Smooth muscle cell (in vitro differentiated cells): ENCODE measurements around the gene CCER1. TPM values are rescaled to one million over a fixed set of nuclear protein-coding genes. Genes with fewer than 3 reads are reported as not detected.

ENCODE experiments used
- DNase-seq: peaks from one replicate; lab custom pipeline; 2025; ENCODE audit not compliant: unreplicated experiment; lab: John Stamatoyannopoulos, UW
- H2AFZ ChIP-seq: fragments of 200-600 bp; sonication (generic); 2 replicates; pipeline ENCODE4 v1.6.0; 2016; ENCODE audit warnings: antibody characterized with exemption, low read depth, mild to moderate bottlenecking
- H3F3A ChIP-seq: fragments of 200-600 bp; sonication (generic); 2 replicates; pipeline ENCODE4 v1.6.0; 2017; ENCODE audit warnings: antibody characterized with exemption, low read depth
- H3K27ac ChIP-seq: fragments of 200-600 bp; sonication (generic); 2 replicates; pipeline ENCODE4 v1.5.1; 2016; ENCODE audit warnings: low read depth, mild to moderate bottlenecking
- H3K27me3 ChIP-seq: fragments of 200-600 bp; sonication (generic); 2 replicates; pipeline ENCODE4 v1.6.1; 2016; ENCODE audit warnings: low read depth, mild to moderate bottlenecking
- H3K36me3 ChIP-seq: fragments of 200-600 bp; sonication (generic); 2 replicates; pipeline ENCODE4 v1.5.1; 2016; ENCODE audit warnings: low read depth
- H3K4me1 ChIP-seq: fragments of 200-600 bp; sonication (generic); 2 replicates; pipeline ENCODE4 v1.5.1; 2016; ENCODE audit warnings: low read depth
- H3K4me2 ChIP-seq: fragments of 200-600 bp; sonication (generic); 2 replicates; pipeline ENCODE4 v1.6.0; 2016; ENCODE audit warnings: mild to moderate bottlenecking
- H3K4me3 ChIP-seq: fragments of 200-600 bp; sonication (generic); 2 replicates; pipeline ENCODE4 v1.5.1; 2016; ENCODE audit warnings: mild to moderate bottlenecking
- H3K79me2 ChIP-seq: fragments of 200-600 bp; sonication (generic); 2 replicates; pipeline ENCODE4 v1.6.0; 2016; ENCODE audit warnings: low read depth, mild to moderate bottlenecking
- H3K9ac ChIP-seq: fragments of 200-600 bp; sonication (generic); 2 replicates; pipeline ENCODE4 v1.6.0; 2016; ENCODE audit warnings: low read depth
- H3K9me3 ChIP-seq: fragments of 200-600 bp; sonication (generic); replicated peaks from 2 replicates; pipeline ENCODE4 v1.5.1; 2016; ENCODE audit warnings: low read depth
- H4K20me1 ChIP-seq: fragments of 200-600 bp; sonication (generic); 2 replicates; pipeline ENCODE4 v1.6.0; 2016; ENCODE audit warnings: low read depth
- CTCF ChIP-seq: fragments of 200-600 bp; sonication (generic); IDR thresholded peaks from 2 replicates; pipeline ENCODE4 v1.5.1; 2017; ENCODE audit warnings: borderline replicate concordance, mild to moderate bottlenecking, antibody characterized with exemption; ENCODE audit not compliant: insufficient read depth, poor library complexity, severe bottlenecking
- WGBS: methylation state at CpG from one replicate; pipeline ENCODE4 v1.1.7; 2016; ENCODE audit warnings: low lambda C conversion rate; 5-methylcytosine and 5-hydroxymethylcytosine counted together
- polyA plus RNA-seq: library from polyadenylated mRNA; unstranded; fragments of >200 nt; fragmentation: Nextera tagmentation; extraction: Ambion mirVana; gene quantifications from 2 replicates; pipeline ENCODE4 v1.2.1, GENCODE V29; 2016
- total RNA-seq: library from RNA; depleted of rRNA; stranded (reverse); fragments of >200 nt; gene quantifications from 2 replicates; pipeline ENCODE4 v1.2.3, GENCODE V29; 2014

Gene CCER1
- total and polyA plus RNA-seq, 2 experiments from 2014 or later = not detected

GRCh38 chr12:90999527-90999926 lies 44.6 kb upstream of the CCER1 start:
- no peaks in the 10 kb centered on the region for H3K27me3 ChIP-seq
- no peaks in the 10 kb centered on the region for H3K79me2 ChIP-seq
- peak overlapping the region; percentile 75 for H3K4me2 ChIP-seq
- 94% methylated on average over 2 of the region's 2 CpGs for WGBS
- H3K36me3 ChIP-seq = no peaks in the 10 kb centered on the region
- no peaks in the 10 kb centered on the region for H4K20me1 ChIP-seq
- no peak for TF ChIP-seq CTCF
- H3K4me1 ChIP-seq = peaks cover 16% of the 10 kb centered on the region
- H3K27ac ChIP-seq = peak overlapping the region; percentile 74
- no peak overlapping the region for H3K4me3 ChIP-seq
- no peak overlapping the region for H2AFZ ChIP-seq
- H3K9me3 ChIP-seq = no peaks in the 10 kb centered on the region
- H3K9ac ChIP-seq = peak overlapping the region; percentile 36
- H3F3A ChIP-seq = no peaks in the 10 kb centered on the region
- no peak for DNase-seq

- Histone ChIP-seq H3K79me2 (no peaks in the 10 kb centered on the region), H3K9me3 (no peaks in the 10 kb centered on the region), H3K4me3 (no peak overlapping the region), H3K27ac (no peak overlapping the region), H3F3A (no peaks in the 10 kb centered on the region), H3K9ac (no peak overlapping the region), H3K4me1 (peaks cover 8% of the 10 kb centered on the region), H2AFZ (peak overlapping the region; percentile 76), H3K36me3 (no peaks in the 10 kb centered on the region), H3K4me2 (peak overlapping the region; percentile 60), H3K27me3 (no peaks in the 10 kb centered on the region), H4K20me1 (no peaks in the 10 kb centered on the region)
- TF ChIP-seq CTCF = no peak
- WGBS = 77% methylated on average over 2 of the region's 2 CpGs
- no peak for DNase-seq
Observed at GRCh38 chr12:90995010-90995409, 40.0 kb upstream of the CCER1 start.

- H3K27ac ChIP-seq = no peak overlapping the region
- 90% methylated on average over 3 of the region's 3 CpGs for WGBS
- no peaks in the 10 kb centered on the region for H3F3A ChIP-seq
- H3K9ac ChIP-seq = no peak overlapping the region
- TF ChIP-seq CTCF = no peak
- no peaks in the 10 kb centered on the region for H3K36me3 ChIP-seq
- H3K4me3 ChIP-seq = no peak overlapping the region
- no peaks in the 10 kb centered on the region for H4K20me1 ChIP-seq
- H3K9me3 ChIP-seq = no peaks in the 10 kb centered on the region
- no peaks in the 10 kb centered on the region for H3K27me3 ChIP-seq
- peaks cover 7% of the 10 kb centered on the region for H3K4me1 ChIP-seq
- DNase-seq = no peak
- no peak overlapping the region for H2AFZ ChIP-seq
- no peaks in the 10 kb centered on the region for H3K79me2 ChIP-seq
- H3K4me2 ChIP-seq = no peak overlapping the region
Observed at GRCh38 chr12:90991952-90992465, 37.0 kb upstream of the CCER1 start.

GRCh38 chr12:90990611-90991010 lies 35.6 kb upstream of the CCER1 start:
- Histone ChIP-seq H3K27me3 (no peaks in the 10 kb centered on the region), H3F3A (no peaks in the 10 kb centered on the region), H3K36me3 (no peaks in the 10 kb centered on the region), H3K9me3 (no peaks in the 10 kb centered on the region), H3K27ac (no peak overlapping the region), H3K4me1 (peaks cover 7% of the 10 kb centered on the region), H3K4me3 (no peak overlapping the region), H2AFZ (no peak overlapping the region), H4K20me1 (no peaks in the 10 kb centered on the region), H3K9ac (no peak overlapping the region), H3K4me2 (no peak overlapping the region), H3K79me2 (no peaks in the 10 kb centered on the region)
- 63% methylated on average over 3 of the region's 3 CpGs for WGBS
- TF ChIP-seq CTCF = no peak
- DNase-seq = no peak
